ENCODE results near the gene RIPOR1. TPM values are rescaled to one million over a fixed set of nuclear protein-coding genes. Genes with fewer than 3 reads are reported as not detected.

The RIPOR1 gene
- total RNA-seq, 1 donor from 2014 or later = 181 TPM

GRCh38 chr16:67549936-67550335 is 21.3 kb downstream of the RIPOR1 start:
- no peak for DNase-seq (ENCODE audit: extremely low read depth, low read depth, low spot score)

- DNase-seq (ENCODE audit: extremely low read depth, low read depth, low spot score) = no peak
Measured at GRCh38 chr16:67551091-67551490, 22.5 kb downstream of the RIPOR1 start.

- no peak for DNase-seq (ENCODE audit: extremely low read depth, low read depth, low spot score)
Measured at GRCh38 chr16:67551972-67552371, 23.3 kb downstream of the RIPOR1 start.

GRCh38 chr16:67552476-67552875 is 23.8 kb downstream of the RIPOR1 start:
- no peak for DNase-seq (ENCODE audit: extremely low read depth, low read depth, low spot score)

- DNase-seq (ENCODE audit: extremely low read depth, low read depth, low spot score) = no peak
Measured at GRCh38 chr16:67555795-67556212, 27.2 kb downstream of the RIPOR1 start.

GRCh38 chr16:67558859-67559258 is 30.2 kb downstream of the RIPOR1 start:
- DNase-seq (ENCODE audit: extremely low read depth, low read depth, low spot score) = no peak

- no peak for DNase-seq (ENCODE audit: extremely low read depth, low read depth, low spot score)
Measured at GRCh38 chr16:67560827-67561342, 32.3 kb downstream of the RIPOR1 start.

- DNase-seq (ENCODE audit: extremely low read depth, low read depth, low spot score) = no peak
Measured at GRCh38 chr16:67561501-67561823, 32.8 kb downstream of the RIPOR1 start.

- DNase-seq (ENCODE audit: extremely low read depth, low read depth, low spot score) = no peak
Measured at GRCh38 chr16:67561824-67562525, 33.3 kb downstream of the RIPOR1 start.

GRCh38 chr16:67562526-67562917 is 33.9 kb downstream of the RIPOR1 start, which contains the start of gene CTCF:
TSS of gene CTCF (plus strand) at chr16:67562526. CDS start at chr16:67610833, 48,307 bp downstream.
- DNase-seq (ENCODE audit: extremely low read depth, low read depth, low spot score) = no peak

GRCh38 chr16:67562918-67563707 is 34.5 kb downstream of the RIPOR1 start:
- no peak for DNase-seq (ENCODE audit: extremely low read depth, low read depth, low spot score)

GRCh38 chr16:67563708-67564468 is 35.3 kb downstream of the RIPOR1 start:
- DNase-seq (ENCODE audit: extremely low read depth, low read depth, low spot score) = no peak

GRCh38 chr16:67565470-67566100 is 37.0 kb downstream of the RIPOR1 start:
- DNase-seq (ENCODE audit: extremely low read depth, low read depth, low spot score) = no peak

- DNase-seq (ENCODE audit: extremely low read depth, low read depth, low spot score) = no peak
Measured at GRCh38 chr16:67571464-67571863, 42.8 kb downstream of the RIPOR1 start.

GRCh38 chr16:67571981-67572431 is 43.4 kb downstream of the RIPOR1 start:
- DNase-seq (ENCODE audit: extremely low read depth, low read depth, low spot score) = no peak

- no peak for DNase-seq (ENCODE audit: extremely low read depth, low read depth, low spot score)
Measured at GRCh38 chr16:67579686-67580085, 51.1 kb downstream of the RIPOR1 start.

- DNase-seq (ENCODE audit: extremely low read depth, low read depth, low spot score) = no peak
Measured at GRCh38 chr16:67580202-67580601, 51.6 kb downstream of the RIPOR1 start.

- no peak for DNase-seq (ENCODE audit: extremely low read depth, low read depth, low spot score)
Measured at GRCh38 chr16:67593288-67593687, 64.7 kb downstream of the RIPOR1 start.

- DNase-seq (ENCODE audit: extremely low read depth, low read depth, low spot score) = no peak
Measured at GRCh38 chr16:67593701-67594100, 65.1 kb downstream of the RIPOR1 start.

- no peak for DNase-seq (ENCODE audit: extremely low read depth, low read depth, low spot score)
Measured at GRCh38 chr16:67594256-67594915, 65.8 kb downstream of the RIPOR1 start.
